Neural cell (in vitro differentiated cells): ENCODE results near the gene FAM229B. TPM values are rescaled to one million over a fixed set of nuclear protein-coding genes. Genes with fewer than 3 reads are reported as not detected.

Source experiments
- H2AFZ ChIP-seq: fragments of 200-600, 300-800 bp; sonication (generic), shearing (Covaris generic); 2 replicates; pipeline ENCODE4 v1.6.0; 2014; ENCODE audit warnings: low read depth, mild to moderate bottlenecking, antibody characterized with exemption, low read length, moderate library complexity
- H3F3A ChIP-seq: fragments of 200-600 bp; shearing (Covaris generic); 2 replicates; pipeline ENCODE4 v1.6.1; 2016; ENCODE audit warnings: mild to moderate bottlenecking, moderate library complexity, mixed read lengths, antibody characterized with exemption, low read length; ENCODE audit not compliant: insufficient read depth, poor library complexity, severe bottlenecking
- H3K27ac ChIP-seq: fragments of 200-600, 300-800 bp; sonication (generic), shearing (Covaris generic); 2 replicates; pipeline ENCODE4 v1.5.1; 2014; ENCODE audit warnings: mild to moderate bottlenecking, low read length, moderate library complexity
- H3K27me3 ChIP-seq: fragments of 300-800, 200-600 bp; sonication (generic), shearing (Covaris generic); 2 replicates; pipeline ENCODE4 v1.6.0; 2014; ENCODE audit warnings: mild to moderate bottlenecking, low read depth, low read length, moderate library complexity; ENCODE audit not compliant: insufficient read depth
- H3K36me3 ChIP-seq: fragments of 300-800, 200-600 bp; sonication (generic), shearing (Covaris generic); 2 replicates; pipeline ENCODE4 v1.5.1; 2014; ENCODE audit warnings: mild to moderate bottlenecking, antibody characterized with exemption, low read length, moderate library complexity; ENCODE audit not compliant: insufficient read depth
- H3K4me2 ChIP-seq: fragments of 300-800, 200-600 bp; sonication (generic), shearing (Covaris generic); 2 replicates; pipeline ENCODE4 v1.6.0; 2014; ENCODE audit warnings: mild to moderate bottlenecking, low read length
- H3K4me3 ChIP-seq: fragments of 300-800, 200-600 bp; sonication (generic), shearing (Covaris generic); 2 replicates; pipeline ENCODE4 v1.5.1; 2014; ENCODE audit warnings: mild to moderate bottlenecking, low read length, moderate library complexity
- H3K79me2 ChIP-seq: fragments of 200-600 bp; shearing (Covaris generic); replicated peaks from 2 replicates; pipeline ENCODE4 v1.6.0; 2014; ENCODE audit warnings: mild to moderate bottlenecking, low read length, moderate library complexity; ENCODE audit not compliant: insufficient read depth
- H3K9ac ChIP-seq: fragments of 300-800, 200-600 bp; sonication (generic), shearing (Covaris generic); 2 replicates; pipeline ENCODE4 v1.6.1; 2016; ENCODE audit warnings: mild to moderate bottlenecking, low read length, mixed read lengths
- H3K9me2 ChIP-seq: fragments of 200-600 bp; shearing (Covaris generic); 2 replicates; pipeline ENCODE4 v1.6.1; 2016; ENCODE audit warnings: mild to moderate bottlenecking, low read length, mixed read lengths; ENCODE audit not compliant: insufficient read depth
- H3K9me3 ChIP-seq: fragments of 200-600, 300-800 bp; sonication (generic), shearing (Covaris generic); 2 replicates; pipeline ENCODE4 v1.6.1; 2016; ENCODE audit warnings: mild to moderate bottlenecking, mixed run types, low read length, moderate library complexity, mixed read lengths
- H4K20me1 ChIP-seq: fragments of 200-600 bp; shearing (Covaris generic); 2 replicates; pipeline ENCODE4 v1.6.1; 2016; ENCODE audit warnings: mild to moderate bottlenecking, mixed run types; ENCODE audit not compliant: insufficient read depth
- EP300 ChIP-seq: fragments of 450-650 bp; conservative IDR thresholded peaks from 2 replicates; pipeline ENCODE4 v1.6.1; 2014; ENCODE audit warnings: antibody characterized with exemption, mild to moderate bottlenecking, moderate library complexity; ENCODE audit not compliant: poor library complexity, severe bottlenecking
- EZH2 ChIP-seq: fragments of 200-600, 300-800 bp; shearing (Covaris generic), sonication (generic); IDR thresholded peaks from 2 replicates; pipeline ENCODE4 v1.6.1; 2014; ENCODE audit warnings: antibody characterized with exemption, low read length, borderline replicate concordance, mild to moderate bottlenecking; ENCODE audit not compliant: insufficient read depth, poor library complexity, severe bottlenecking
- MXI1 ChIP-seq: fragments of 450-650 bp; conservative IDR thresholded peaks from 2 replicates; pipeline ENCODE4 v1.6.1; 2014; ENCODE audit warnings: antibody characterized with exemption, mild to moderate bottlenecking; ENCODE audit not compliant: poor library complexity, severe bottlenecking
- POLR2AphosphoS5 ChIP-seq: IDR thresholded peaks from 2 replicates; pipeline ENCODE4 v1.6.1; 2012
- RAD21 ChIP-seq: fragments of 450-650 bp; conservative IDR thresholded peaks from 2 replicates; pipeline ENCODE4 v1.6.1; 2014; ENCODE audit warnings: antibody characterized with exemption, mild to moderate bottlenecking, moderate library complexity
- SMC3 ChIP-seq: fragments of 450-650 bp; conservative IDR thresholded peaks from 2 replicates; pipeline ENCODE4 v1.6.1; 2014; ENCODE audit warnings: antibody characterized with exemption, mild to moderate bottlenecking, moderate library complexity; ENCODE audit not compliant: poor library complexity
- TAF1 ChIP-seq: IDR thresholded peaks from 2 replicates; pipeline ENCODE4 v1.6.1; 2012; ENCODE audit warnings: low read depth
- polyA plus RNA-seq: library from polyadenylated mRNA; depleted of rRNA; stranded (reverse); fragments of >200 nt; gene quantifications from 2 replicates; pipeline ENCODE4 v1.2.3, GENCODE V29; 2014
- TF ChIP-seq, protein P1 (sequence below): fragments of 450-650 bp; IDR thresholded peaks from 2 replicates; pipeline ENCODE4 v1.5.1; 2014; ENCODE audit warnings: antibody characterized with exemption, mild to moderate bottlenecking, moderate library complexity; ENCODE audit not compliant: poor library complexity, severe bottlenecking
- TF ChIP-seq, protein P2 (sequence below): IDR thresholded peaks from 2 replicates; pipeline ENCODE4 v1.6.1; 2012; ENCODE audit warnings: borderline replicate concordance

The FAM229B gene
- polyA plus RNA-seq, 1 donor from 2014 or later, result 142 TPM

DNA sequence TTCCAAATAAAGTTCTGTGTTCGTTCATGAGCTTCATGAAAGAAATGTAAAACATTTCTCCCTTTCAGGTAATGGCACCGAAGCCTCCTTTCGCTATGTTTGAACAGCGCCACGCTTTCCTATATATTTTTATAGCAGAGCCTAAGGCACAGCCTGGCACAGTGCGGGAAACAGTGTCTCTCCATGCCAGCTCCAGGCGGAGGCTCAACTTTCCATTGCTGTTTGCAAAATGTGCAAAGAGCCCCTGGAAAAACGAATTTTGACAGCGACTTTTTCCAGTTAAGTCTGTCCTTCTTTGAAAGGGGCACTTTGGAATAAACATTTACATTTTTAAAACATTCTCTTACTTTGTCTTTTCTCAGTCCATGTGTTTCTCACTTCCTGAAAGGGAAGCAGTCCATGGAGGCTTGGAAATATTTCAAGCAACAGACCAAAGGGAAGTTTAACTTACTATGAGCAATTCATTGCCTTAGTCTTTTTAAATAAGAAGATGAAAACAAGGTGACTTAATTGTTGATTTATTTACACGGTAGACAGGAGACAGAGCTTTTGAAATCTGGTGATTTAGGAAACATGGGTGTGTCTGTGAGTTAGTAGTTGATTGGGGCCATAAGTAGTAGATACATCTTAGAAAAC, 32.7 kb upstream of the FAM229B start:
- Histone ChIP-seq H3K27ac (no peak overlapping the region), H3K4me3 (no peak overlapping the region), H3K9me2 (no peaks in the 10 kb centered on the region), H3K9me3 (no peaks in the 10 kb centered on the region), H3K4me2 (no peak overlapping the region), H3K27me3 (no peaks in the 10 kb centered on the region), H2AFZ (no peak overlapping the region), H4K20me1 (no peaks in the 10 kb centered on the region), H3K36me3 (no peaks in the 10 kb centered on the region), H3K9ac (no peak overlapping the region), H3K79me2 (no peaks in the 10 kb centered on the region), H3F3A (no peaks in the 10 kb centered on the region)
- TF ChIP-seq TAF1, result no peak
- TF ChIP-seq, protein P1, sequence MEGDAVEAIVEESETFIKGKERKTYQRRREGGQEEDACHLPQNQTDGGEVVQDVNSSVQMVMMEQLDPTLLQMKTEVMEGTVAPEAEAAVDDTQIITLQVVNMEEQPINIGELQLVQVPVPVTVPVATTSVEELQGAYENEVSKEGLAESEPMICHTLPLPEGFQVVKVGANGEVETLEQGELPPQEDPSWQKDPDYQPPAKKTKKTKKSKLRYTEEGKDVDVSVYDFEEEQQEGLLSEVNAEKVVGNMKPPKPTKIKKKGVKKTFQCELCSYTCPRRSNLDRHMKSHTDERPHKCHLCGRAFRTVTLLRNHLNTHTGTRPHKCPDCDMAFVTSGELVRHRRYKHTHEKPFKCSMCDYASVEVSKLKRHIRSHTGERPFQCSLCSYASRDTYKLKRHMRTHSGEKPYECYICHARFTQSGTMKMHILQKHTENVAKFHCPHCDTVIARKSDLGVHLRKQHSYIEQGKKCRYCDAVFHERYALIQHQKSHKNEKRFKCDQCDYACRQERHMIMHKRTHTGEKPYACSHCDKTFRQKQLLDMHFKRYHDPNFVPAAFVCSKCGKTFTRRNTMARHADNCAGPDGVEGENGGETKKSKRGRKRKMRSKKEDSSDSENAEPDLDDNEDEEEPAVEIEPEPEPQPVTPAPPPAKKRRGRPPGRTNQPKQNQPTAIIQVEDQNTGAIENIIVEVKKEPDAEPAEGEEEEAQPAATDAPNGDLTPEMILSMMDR, result no peak
- no peak for TF ChIP-seq EZH2

DNA sequence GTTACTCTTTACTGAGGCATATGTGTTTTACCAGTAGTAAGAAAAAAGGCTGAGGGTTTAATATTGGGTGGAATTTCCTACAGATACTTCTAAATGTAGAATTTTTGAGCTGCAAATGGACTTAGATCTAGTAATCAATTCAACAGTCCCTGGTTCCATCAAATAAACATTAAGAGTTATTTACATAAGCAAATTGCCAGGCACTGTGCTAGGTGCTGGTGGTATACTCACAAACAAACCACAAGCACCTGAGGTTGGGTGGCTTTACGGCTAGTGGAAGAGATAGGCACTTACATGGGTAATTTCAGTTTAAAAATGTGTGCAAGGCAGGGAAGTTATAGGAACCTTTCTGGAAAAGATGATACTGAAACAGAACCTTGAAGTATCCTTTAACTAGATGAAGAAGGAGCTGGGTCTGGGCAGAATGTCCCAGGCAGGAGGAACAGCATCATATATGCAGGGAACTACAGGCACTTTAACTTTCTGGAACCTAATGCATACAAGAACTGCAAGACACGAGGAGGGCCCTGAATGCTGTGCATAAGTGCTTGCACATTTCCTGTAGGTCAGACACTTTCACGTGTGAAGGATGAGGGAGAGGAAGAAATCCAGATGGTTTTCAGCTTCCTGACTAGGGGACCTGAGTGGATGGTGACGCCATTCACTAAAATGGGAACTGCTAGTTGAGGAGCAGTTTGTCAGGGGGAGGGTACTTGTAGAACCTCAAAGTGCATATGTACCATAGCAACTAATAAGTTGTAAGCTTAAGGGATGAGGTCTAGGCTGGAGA, 29.0 kb upstream of the FAM229B start:
- no peaks in the 10 kb centered on the region for H3K36me3 ChIP-seq
- TF ChIP-seq RAD21, result no peak
- no peak for TF ChIP-seq EP300
- TF ChIP-seq SMC3, result no peak
- TF ChIP-seq, protein P1, result no peak
- TF ChIP-seq POLR2AphosphoS5, result no peak
- TF ChIP-seq, protein P2, sequence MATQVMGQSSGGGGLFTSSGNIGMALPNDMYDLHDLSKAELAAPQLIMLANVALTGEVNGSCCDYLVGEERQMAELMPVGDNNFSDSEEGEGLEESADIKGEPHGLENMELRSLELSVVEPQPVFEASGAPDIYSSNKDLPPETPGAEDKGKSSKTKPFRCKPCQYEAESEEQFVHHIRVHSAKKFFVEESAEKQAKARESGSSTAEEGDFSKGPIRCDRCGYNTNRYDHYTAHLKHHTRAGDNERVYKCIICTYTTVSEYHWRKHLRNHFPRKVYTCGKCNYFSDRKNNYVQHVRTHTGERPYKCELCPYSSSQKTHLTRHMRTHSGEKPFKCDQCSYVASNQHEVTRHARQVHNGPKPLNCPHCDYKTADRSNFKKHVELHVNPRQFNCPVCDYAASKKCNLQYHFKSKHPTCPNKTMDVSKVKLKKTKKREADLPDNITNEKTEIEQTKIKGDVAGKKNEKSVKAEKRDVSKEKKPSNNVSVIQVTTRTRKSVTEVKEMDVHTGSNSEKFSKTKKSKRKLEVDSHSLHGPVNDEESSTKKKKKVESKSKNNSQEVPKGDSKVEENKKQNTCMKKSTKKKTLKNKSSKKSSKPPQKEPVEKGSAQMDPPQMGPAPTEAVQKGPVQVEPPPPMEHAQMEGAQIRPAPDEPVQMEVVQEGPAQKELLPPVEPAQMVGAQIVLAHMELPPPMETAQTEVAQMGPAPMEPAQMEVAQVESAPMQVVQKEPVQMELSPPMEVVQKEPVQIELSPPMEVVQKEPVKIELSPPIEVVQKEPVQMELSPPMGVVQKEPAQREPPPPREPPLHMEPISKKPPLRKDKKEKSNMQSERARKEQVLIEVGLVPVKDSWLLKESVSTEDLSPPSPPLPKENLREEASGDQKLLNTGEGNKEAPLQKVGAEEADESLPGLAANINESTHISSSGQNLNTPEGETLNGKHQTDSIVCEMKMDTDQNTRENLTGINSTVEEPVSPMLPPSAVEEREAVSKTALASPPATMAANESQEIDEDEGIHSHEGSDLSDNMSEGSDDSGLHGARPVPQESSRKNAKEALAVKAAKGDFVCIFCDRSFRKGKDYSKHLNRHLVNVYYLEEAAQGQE, result no peak
- TF ChIP-seq EZH2, result no peak
- no peak for TF ChIP-seq TAF1
- TF ChIP-seq MXI1, result no peak
- H3K9me2 ChIP-seq, result no peaks in the 10 kb centered on the region
- no peak overlapping the region for H3K27ac ChIP-seq
- H3K27me3 ChIP-seq, result no peaks in the 10 kb centered on the region
- H3K4me2 ChIP-seq, result no peak overlapping the region
- H3F3A ChIP-seq, result no peaks in the 10 kb centered on the region
- no peak overlapping the region for H2AFZ ChIP-seq
- H4K20me1 ChIP-seq, result no peaks in the 10 kb centered on the region
- H3K9me3 ChIP-seq, result no peaks in the 10 kb centered on the region
- H3K79me2 ChIP-seq, result no peaks in the 10 kb centered on the region
- no peak overlapping the region for H3K9ac ChIP-seq
- H3K4me3 ChIP-seq, result no peak overlapping the region
